Activated CD4-positive, alpha-beta T cell treated with anti-CD3 and anti-CD28 coated beads, Interleukin-2, amount 50 U/mL, for 16 hours (primary cell): ENCODE results near the gene SLC38A1.

Experiments
- DNase-seq: peaks from one replicate; pipeline ENCODE4 v3.0.0-alpha.2; 2020

The SLC38A1 gene

DNA sequence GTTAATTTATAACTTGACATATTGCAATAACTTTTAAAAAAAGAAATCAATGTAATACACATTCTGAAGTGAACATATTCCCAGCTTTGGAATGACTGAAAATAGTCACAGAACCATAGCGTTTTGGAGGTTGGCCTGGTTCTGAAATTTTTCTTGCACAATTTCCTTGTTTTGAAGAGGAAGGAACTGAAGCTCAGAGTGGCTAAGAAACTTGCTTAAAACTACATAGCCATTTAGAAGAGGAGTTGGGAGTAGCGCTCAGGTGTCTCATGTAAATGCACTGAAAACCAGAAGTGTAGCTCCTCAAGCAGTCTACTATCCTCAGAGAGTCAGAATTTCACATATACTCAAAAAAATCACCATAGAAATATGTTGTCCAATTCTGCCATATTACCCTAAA lies 41.2 kb downstream of the SLC38A1 start:
- no peak for DNase-seq

DNA sequence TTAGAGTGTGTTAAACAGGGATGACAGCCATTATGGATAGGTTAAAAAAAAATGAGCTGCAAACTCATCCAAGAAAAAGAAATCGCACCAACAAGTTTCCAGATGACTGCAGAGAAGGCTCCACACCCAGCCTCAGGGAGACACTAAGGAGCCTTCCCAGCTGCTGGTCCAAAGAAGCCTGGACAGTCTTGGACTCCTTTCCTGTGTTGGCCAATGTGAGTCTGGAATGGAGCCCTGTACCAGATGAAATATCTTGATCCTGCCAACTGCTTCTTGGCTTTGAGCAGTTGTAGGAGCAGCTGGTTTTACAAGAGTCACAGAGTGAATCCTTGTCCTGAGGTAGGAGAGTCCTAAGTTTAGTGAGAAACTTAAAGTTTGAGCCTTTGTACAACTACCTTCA lies 44.5 kb downstream of the SLC38A1 start:
- DNase-seq: no peak

DNA sequence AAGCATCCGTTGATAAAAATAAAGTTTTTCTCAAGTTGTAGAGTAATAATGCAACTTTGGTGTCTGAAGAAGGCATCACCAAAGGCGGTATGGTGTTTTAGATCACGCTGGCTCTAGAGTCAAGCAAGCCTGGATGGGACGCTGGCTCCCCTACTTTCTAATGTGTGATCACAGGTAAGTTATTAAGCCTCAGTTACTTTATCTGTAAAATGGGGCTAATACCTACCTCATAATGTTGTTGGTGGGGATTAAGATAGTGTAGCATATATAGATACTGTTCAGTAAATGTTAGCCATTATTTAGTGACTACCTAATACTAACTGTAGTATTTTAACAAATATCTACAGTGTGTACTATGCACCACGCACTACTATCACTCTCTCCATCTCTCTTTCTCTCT lies 45.8 kb downstream of the SLC38A1 start:
- no peak for DNase-seq

DNA sequence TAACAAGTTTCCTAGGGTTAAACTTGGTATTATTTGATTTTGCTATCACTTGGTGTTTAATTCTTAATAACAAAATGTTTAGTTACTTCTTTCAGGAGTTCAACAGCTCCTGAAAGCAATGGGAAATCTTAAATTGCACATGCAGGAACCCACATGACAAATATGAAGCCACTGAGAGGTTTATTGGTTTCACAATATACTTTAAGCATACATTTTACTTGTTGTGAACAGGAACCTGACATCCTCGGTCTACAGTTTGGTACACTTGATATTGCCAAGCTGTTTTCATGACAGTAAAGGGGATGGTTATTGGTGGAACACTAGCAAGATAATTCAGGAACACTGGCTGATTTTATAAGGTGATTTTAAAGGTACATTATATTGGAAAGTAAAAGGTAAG lies 46.2 kb downstream of the SLC38A1 start:
- peak; percentile 43 for DNase-seq

DNA sequence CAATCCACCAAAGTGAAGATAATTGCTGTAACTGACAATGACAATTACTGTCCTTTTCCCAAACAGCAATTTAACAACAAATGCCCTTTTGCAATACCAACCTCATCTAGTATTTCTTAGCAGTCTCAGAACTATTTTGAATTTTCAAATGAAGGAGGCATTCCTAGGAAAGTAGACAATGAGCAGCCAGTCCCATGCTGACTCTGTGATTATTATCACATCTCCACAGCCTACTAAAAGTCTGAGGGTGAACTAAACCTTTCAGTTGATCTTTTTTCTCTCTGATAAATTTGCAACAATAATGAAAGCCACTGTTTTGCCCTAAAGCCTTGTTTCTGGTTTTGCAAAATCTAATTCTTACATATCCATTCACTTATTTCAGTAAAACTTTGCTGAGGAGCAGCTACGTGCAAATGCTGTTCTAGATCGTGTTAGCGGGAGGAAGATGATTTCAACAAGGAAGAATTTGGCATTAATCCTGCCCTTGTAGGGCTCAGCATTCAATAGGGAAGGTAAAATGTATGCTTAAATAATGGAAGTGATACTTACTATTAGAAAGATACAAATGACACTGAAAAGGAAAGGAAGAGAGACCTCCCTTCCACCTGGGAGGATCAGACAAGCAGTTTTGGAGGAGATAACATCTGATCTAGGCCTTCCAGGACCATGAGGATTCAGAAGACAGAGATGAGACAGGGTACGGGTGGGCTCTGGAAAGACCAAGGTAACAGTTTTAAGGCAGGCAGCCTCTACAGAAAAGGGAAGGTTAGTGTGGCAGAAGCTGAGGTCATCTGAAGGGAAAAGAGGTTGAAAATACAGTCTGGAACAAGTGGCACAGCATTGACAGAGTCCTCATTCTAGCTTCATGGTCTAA lies 47.4 kb downstream of the SLC38A1 start:
- no peak for DNase-seq

DNA sequence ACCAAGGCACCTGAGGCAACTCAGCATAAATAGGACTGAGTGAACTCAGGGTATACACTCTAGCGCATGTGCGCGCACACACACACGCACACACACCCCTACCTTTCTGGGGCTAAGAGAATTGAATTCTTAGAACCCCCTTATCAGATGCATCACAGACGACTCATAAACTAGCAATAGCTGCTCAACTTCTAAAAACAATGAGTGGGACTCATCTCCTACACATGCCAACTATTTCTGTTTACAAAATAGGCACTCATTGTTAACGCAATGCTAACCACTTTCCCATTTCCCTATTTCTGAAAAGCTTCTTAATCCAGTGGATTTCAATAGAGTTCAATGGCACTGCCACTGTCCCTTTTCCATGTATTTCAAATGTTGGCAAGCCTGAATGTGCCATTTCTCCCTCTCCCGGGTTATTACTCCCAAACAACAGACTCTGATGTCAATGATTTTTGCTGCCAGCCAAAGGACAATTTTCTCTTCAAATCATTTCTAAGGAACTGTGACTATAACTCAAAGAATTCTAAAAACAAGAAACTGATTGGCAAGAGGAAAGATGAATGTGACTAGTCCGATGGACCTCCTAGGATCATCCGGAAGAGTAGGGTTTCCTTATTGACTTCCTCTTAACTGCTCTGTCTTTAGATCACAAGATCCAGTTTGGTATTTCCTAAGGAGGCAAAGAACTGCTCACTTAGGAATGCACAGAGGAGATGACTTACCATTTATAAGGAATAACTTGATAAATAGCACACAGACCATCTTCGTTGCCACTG lies 48.8 kb downstream of the SLC38A1 start:
- peak; percentile 70 for DNase-seq

DNA sequence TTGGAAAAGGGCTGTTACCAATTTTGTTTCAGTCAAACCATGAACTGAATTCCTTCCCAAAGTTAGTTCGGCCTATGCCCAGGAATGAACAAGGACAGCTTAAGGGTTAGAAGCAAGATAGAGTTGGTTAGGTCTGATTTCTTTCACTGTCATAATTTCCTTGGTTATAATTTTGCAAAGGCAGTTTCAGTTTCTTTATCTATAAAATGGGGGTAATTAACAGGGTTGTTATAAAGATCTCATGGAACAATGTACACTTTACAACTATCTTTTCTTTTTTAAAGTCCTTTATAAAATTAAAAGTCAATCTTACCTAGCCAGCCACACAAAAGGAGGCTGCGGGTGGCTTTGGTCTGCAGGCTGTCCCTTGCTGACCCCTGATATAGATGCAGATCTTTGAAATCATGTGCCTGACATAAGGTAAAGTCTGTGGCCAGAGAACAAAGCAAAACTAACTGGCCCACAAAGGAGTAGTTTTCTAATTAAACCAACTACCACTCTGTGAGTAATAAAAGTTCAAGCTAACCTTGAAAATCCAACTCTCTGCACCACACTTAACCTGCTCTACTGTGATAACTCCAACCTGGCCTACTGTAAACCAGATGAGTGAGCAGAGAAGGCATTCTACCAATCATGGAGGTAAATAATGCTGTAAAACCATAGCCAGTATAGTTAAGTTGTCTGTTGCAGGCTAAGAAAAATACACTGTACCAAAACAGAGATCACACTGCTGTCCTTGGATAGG lies 49.5 kb downstream of the SLC38A1 start:
- DNase-seq: peak; percentile 31

DNA sequence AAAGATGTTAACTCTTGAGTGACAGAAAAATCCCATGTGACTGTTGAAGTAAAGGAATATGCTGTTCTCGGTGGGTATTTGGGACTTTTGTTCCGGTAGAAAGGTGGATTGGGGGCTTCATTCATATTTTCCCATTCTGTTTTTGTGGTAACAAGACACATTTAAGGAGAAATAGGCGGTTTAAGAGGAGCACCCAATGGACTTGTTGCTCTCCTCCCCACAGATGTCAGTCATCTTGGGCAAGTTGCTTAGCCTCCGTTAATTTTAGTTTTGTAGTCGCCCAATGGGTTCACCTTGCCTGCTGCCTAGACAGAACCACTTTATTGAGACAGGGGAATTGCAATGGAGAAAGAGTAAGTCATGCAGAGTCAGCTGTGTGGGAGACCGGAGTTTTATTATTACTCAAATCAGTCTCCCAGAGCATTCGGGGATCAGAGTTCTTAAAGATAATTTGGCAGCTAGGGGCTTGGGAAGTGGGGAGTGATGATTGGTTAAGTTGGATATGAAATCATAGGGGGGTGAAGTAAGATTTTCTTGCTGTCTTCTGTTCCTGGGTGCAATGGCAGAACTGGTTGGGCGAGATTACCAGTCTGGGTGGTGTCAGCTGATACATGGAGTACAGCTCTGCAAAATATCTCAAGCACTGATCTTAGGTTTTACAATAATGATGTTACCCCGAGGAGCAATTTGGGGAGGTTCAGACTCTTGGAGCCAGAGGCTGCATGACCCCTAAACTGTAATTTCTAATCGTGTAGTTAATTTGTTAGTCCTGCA lies 50.3 kb downstream of the SLC38A1 start:
- DNase-seq: peak; percentile 47

DNA sequence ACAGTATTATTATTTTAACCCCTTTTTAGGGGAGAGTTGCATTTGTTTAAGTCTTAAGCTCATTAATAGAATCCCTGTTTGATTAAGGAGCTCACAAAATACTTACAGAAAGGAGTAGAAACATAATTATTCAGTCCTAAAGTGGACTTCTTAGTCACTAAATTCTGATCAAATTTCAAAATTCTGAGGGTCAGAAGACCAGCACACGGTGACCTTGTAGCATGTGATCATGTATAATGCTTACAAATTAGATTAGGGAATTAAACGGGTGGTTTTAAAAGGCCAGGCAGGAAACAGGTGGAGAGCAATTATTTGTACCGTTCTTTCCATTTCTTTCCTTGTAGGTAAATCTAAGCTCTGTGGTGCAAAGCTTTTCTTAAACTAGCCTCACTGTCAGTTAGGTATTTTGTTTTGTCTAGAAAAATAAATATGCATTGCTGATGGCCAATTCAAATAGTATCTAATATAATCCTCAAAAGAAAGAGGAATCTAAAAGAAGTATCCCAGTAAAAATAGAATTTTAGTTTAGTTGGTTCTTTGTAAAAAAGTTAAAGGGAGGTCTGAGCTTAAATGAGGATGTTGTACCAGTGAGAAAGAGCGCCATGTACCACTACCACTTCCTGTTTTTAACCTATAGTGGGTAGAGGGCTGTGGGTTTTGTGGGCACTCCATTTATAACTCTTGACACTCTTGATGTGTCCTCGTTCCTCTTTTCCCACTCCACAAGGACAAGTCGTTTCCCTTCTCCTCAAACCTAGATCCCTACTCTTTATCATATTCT lies 51.1 kb downstream of the SLC38A1 start:
- DNase-seq: peak; percentile 79

DNA sequence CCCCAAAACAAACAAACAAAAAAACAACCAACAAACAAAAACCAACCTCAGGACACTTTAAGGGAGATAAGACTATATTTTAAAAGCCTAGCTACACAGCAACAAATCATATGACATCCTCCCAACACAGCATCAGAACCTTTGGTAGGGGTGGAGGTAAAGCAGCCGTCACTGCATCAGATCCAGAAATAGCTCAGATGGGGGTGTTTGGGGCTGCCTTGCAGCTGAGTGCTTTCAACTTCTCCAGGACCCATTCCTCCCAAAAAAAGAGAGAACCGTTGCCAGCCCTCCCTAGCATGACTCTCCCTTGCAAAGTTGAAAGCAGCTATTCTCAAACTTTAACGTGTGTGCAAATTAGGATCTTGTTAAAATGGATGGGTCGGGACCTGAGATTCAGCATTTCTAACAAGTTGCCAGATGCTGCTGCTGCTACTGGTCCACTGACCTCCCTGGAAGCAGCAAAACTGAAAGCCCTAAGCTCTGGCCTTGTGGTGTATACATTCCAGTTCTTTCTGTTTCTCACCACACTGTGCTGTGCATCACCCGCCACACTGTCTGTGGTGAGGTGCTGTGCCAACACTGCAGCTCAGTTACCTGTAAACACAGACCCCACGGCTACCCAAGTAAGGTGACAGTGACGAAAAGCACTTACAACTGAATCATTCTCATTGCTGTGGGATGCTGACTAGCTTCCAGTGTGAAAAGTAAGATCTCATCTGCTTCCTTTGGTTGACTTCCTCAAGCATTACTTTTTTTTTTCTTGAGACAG lies 54.0 kb downstream of the SLC38A1 start:
- peak; percentile 94 for DNase-seq

DNA sequence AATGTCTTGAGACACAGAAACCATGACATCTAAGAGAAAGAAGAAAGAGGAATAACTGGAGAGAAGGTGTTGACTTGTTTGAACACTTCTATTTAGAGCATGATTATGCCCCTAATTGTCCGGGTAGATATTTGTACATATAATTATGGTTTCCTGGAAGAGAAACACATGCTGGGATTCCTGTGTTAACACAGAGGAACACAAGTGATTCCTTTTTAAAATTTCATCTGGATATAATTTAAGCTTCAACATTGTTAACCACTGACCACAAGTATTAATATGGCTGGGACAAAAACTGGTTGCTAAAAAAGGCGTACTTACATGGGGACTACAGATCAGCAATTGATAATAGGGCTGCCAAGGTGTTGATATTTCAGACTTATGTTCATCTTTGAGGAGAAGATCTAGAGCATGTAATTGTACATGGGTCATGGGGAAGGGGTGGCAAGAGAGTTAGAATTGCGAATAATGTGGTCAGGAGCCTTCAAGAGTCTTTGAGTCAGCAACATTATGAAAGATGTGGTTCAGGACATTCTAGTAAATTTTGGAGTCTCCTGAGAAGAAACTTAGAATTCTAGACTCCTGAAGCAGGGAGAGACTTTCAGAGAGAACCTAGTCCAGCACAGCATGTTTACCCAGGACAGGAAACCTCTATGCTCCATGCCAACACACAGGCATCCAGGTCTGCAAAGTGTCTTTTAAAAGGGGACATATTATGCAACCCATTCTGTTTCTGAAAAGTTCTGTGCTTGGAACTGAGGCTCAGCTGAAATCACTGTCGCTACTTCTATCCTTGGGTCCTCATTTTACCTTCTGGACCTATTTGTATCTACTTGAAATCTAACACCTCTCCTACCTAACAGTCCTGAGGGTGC lies 56.5 kb downstream of the SLC38A1 start:
- DNase-seq: no peak

DNA sequence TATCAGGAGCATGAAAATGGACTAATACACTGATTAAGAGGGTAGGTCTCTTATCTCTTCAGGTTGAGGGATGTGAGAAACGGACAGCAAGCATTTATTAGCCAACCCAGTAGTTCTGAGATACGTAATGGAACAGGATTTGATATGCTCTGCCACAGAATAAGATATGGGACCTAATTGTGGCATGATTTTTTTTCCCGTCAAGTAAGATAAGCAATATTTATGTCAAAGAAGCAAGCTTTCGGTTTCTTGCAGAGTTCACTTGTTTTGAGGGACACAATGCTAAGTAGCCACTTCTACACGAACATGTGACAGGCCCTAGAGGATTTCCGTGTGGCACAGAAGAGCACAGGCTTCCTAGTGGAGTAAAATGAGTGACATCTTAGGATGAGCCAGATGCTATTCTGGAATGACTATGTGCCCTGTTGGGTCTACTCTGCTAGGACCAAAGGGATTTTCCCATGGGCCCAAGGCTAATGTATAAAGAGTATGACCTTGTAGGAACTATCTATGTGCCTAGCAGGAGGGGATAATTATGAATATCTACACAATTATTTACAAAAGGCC lies 57.9 kb downstream of the SLC38A1 start:
- peak; percentile 30 for DNase-seq

DNA sequence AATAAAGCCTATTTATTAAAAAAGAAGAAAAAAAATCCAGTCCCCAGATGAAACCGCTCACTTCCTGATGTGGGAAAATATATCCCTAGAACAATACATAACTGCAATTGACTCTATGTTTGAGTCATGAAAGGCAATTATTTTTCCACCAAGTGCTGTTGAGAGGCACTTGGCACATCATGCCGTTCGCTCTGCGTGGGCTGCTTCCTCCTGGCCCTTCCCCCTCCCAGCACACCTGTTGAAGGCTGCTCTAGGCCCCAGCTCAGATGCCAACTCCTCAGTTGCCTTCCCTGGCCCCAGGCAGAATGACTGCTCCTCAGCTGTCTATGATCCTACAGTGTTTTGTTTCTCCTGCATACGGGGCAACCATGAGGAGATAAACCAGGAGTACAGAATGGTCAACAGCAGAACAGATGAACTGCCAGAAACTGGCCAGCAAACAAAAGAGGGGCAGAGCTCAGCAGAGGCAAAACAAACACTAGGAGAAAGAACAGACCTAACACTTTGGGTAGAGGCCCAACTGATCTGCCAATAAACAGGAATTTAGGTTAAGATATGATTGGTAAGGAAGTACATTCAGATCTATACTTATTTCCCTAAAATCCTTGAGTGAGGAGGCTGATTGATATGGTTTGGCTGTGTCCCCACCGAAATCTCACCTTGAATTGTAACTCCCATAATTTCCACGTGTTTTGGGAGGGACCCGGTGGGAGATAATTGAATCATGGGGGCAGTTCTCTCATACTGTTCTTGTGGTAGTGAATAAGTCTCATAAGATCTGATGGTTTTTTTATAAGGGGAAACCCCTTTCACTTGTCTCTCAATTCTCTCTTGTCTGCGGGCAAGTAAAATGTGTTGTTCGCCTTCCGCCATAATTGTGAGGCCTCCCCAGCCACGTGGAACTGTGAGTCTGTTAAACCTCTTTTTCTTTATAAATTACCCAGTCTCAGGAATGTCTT lies 58.6 kb downstream of the SLC38A1 start:
- DNase-seq: peak; percentile 71

DNA sequence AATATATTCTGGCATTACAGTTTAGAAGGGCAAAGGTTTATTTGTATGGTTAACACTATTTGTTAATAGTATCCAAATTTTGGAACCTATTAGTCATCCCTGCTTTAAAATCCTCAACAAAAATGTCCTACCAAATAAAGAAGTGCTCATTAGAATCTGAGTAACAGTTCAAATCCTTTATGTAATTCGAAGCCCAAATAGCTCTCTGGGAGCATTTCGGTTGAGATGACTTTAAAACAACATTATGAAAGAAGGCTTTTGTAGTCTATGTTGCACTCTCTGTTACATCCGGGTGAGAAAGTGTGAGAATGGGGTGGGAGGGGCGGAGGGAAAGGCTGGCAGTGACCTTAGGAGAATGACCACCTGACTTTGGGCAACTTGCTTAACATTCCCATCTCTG lies 59.7 kb downstream of the SLC38A1 start:
- DNase-seq: no peak

DNA sequence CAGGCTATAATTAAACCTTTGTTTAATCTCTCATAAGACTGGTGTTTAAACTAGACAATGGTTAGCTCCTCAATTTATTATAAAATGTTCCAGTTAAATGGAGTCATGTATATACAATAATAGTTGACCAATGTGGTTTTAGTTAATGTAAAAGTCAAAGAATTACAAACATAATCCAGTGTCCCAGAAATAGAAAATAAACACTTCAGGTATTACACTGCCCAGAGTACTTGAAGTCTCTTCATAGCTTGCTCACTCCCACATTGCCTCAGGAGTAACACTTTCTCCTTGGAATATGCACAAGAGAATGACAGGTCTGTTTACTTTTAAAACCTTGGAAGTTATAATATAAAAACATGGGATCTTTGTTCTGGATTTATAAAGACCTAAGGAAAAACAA lies 60.5 kb downstream of the SLC38A1 start:
- DNase-seq: no peak

DNA sequence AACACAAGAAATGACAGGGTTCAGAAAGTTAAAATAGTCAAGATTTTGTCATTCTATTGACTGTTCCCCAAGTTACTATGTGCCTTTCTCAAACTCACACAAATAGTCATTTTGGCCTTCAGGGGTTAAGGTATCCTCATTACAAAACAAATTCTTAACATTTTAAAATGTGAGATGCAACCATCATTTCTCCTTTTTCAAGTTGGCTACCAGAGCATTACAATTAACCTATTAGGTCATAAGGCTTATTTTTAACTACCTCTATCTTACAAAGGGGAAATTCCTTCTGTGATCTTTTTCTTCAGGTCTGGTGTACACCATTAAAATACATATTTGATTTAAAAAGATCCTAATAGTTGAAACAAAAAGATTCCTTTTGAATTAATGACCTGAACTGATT lies 61.2 kb downstream of the SLC38A1 start:
- no peak for DNase-seq

DNA sequence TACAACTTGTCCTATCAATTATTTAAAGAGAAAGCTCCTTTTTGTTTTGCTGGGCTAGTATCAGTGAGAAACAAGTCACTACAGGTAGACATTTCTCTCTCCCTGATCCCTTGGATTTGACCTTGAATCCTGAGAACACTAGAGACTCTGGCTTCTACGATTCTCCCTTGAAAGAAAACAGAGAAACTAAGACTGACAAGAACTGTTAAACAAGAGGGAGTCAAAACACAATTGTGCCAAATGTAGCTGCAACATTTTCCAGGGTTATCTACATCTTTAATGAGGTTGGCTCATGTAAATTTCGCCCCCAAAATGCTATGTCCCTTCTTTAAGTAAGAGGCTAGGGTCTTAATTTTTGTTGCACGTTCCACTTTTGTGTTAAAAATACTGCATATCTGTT lies 62.4 kb downstream of the SLC38A1 start:
- no peak for DNase-seq

DNA sequence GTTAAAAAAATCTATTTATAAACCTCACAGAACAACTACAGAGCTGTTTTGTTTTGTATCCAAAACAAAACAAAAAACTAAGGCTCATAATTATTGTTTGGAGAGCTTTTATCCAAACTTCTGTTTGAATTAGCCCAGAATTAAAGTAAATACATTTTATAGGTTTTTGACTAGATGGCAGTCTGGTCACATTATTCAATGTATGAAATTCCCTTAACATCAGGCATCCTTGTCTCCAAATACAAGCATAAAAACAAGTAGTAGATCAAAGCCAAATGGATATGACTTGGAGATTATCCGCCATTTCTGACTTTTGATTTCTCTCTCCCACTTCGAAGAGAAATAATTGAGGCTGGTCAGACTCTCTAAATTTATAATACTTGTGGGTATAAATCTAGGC lies 63.5 kb downstream of the SLC38A1 start:
- DNase-seq: no peak
